ENCODE measurements around the gene SCUBE3. TPM values are rescaled to one million over a fixed set of nuclear protein-coding genes. Genes with fewer than 3 reads are reported as not detected.

SCUBE3 gene
- total RNA-seq, 1 experiment from 2014 or later, result 0.17 TPM

DNA sequence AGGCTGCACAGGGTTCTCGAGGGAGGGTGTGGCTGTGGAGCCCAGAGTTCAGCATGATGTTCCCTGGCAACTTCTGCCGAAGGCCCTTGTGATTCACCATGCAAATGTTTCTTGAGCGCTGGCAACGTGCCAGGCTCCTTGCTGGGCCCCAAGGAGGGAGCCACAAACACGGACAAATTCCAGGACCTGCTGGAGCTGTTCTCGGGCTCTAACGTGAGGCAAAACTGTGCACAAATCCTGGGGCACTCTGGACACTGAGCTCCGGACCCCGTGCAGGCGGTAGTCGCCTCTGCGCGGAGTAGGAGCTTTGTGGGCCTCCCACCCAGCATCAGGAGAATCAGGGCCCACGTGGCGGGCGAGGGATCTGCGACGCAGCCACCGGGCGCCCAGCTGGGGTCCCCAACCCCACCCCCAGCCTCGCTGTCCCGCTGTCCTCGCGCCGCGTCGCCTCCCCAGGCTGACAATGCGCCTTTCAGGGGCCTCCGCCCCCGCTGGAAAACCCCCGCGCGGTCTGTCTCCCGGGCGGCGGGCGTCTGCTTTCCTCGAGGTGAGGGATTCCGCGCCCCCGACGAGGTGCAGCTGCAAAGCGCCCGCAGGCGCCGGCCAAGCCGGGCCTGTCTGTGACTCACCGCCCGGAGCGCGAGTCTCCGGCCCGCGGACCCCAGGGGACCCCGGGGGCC lies 31.7 kb upstream of the SCUBE3 start:
- no TSS peak for BruUV-seq (replicated peaks)
- no peaks in the 10 kb centered on the region for H3K9me2 ChIP-seq (ENCODE audit: insufficient read depth)
- no peak overlapping the region for H2AFZ ChIP-seq
- peak; percentile 58 to 65 for DNase-seq
- POLR2A ChIA-PET (ENCODE audit: unreplicated experiment), result interaction anchor here (0.6 kb wide), 1 partner anchor 478 kb away, joined by 10 read pairs; no protein-coding TSS in a partner anchor
- TF ChIP-seq EZH2 (IDR thresholded peaks at IDR 0.05; ENCODE audit: low read depth), result no peak
- TF ChIP-seq, protein P1, sequence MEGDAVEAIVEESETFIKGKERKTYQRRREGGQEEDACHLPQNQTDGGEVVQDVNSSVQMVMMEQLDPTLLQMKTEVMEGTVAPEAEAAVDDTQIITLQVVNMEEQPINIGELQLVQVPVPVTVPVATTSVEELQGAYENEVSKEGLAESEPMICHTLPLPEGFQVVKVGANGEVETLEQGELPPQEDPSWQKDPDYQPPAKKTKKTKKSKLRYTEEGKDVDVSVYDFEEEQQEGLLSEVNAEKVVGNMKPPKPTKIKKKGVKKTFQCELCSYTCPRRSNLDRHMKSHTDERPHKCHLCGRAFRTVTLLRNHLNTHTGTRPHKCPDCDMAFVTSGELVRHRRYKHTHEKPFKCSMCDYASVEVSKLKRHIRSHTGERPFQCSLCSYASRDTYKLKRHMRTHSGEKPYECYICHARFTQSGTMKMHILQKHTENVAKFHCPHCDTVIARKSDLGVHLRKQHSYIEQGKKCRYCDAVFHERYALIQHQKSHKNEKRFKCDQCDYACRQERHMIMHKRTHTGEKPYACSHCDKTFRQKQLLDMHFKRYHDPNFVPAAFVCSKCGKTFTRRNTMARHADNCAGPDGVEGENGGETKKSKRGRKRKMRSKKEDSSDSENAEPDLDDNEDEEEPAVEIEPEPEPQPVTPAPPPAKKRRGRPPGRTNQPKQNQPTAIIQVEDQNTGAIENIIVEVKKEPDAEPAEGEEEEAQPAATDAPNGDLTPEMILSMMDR (conservative IDR thresholded peaks at IDR 0.05), result no peak
- no peaks in the 10 kb centered on the region for H4K20me1 ChIP-seq (ENCODE audit: insufficient read depth)
- H3K4me1 ChIP-seq (replicated peaks; ENCODE audit: insufficient read depth), result peaks cover 68% of the 10 kb centered on the region
- H3K79me2 ChIP-seq (ENCODE audit: low read depth), result no peaks in the 10 kb centered on the region
- peak overlapping the region; percentile 81 for H3K4me2 ChIP-seq
- peak overlapping the region; percentile 82 for H3K27ac ChIP-seq
- no peaks in the 10 kb centered on the region for H3K27me3 ChIP-seq (ENCODE audit: insufficient read depth, low read depth)
- intact Hi-C loops (cut with micrococcal nuclease; ENCODE audit: unreplicated experiment), result no loop called here
- CTCF ChIA-PET, result no interaction called here
- H3F3A ChIP-seq (ENCODE audit: insufficient read depth, low read depth), result peaks cover 51% of the 10 kb centered on the region
- H3K4me3 ChIP-seq, result peak overlapping the region; percentile 42; the same call in 1 of the 2 replicates
- H3K9me3 ChIP-seq (ENCODE audit: insufficient read depth, low read depth), result no peaks in the 10 kb centered on the region
- H3K36me3 ChIP-seq (ENCODE audit: low read depth), result no peaks in the 10 kb centered on the region

DNA sequence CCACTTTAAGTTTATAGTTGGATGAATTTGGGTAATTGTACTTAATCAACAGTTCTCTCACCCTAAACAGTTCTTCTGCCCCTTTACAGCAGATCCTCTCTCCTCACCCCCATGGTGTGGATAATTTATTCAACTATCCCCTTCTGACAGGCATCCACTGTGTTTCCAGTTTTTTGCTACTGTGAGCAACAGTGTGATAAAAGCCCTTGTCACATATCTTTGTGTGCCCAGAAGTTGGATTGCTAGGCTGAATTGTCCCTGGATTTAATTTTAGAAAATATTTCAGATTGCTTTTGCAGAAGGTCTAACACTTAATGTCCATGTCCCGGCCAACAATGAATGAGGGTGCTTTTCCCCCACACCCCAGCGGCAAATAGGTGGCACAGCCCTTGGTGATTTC lies 30.5 kb upstream of the SCUBE3 start:
- no peaks in the 10 kb centered on the region for H3K27me3 ChIP-seq (ENCODE audit: insufficient read depth, low read depth)
- no peak overlapping the region for H2AFZ ChIP-seq
- no peak for TF ChIP-seq EZH2 (IDR thresholded peaks at IDR 0.05; ENCODE audit: low read depth)
- TF ChIP-seq, protein P1 (conservative IDR thresholded peaks at IDR 0.05), result no peak
- no peaks in the 10 kb centered on the region for H3K9me2 ChIP-seq (ENCODE audit: insufficient read depth)
- peaks cover 51% of the 10 kb centered on the region for H3F3A ChIP-seq (ENCODE audit: insufficient read depth, low read depth)
- intact Hi-C loops (cut with micrococcal nuclease; ENCODE audit: unreplicated experiment), result no loop called here
- H3K4me2 ChIP-seq, result no peak overlapping the region
- ChIA-PET POLR2A (ENCODE audit: unreplicated experiment) (no interaction called here), CTCF (no interaction called here)
- H4K20me1 ChIP-seq (ENCODE audit: insufficient read depth), result no peaks in the 10 kb centered on the region
- no peak overlapping the region for H3K4me3 ChIP-seq
- no peaks in the 10 kb centered on the region for H3K36me3 ChIP-seq (ENCODE audit: low read depth)
- no peak for DNase-seq
- 0 out of 2 replicates have a peak overlapping the region, but pooled peaks have one; percentile 13 for H3K27ac ChIP-seq
- no TSS peak for BruUV-seq (replicated peaks)
- H3K79me2 ChIP-seq (ENCODE audit: low read depth), result no peaks in the 10 kb centered on the region
- H3K9me3 ChIP-seq (ENCODE audit: insufficient read depth, low read depth), result no peaks in the 10 kb centered on the region
- H3K4me1 ChIP-seq (replicated peaks; ENCODE audit: insufficient read depth), result peaks cover 73% of the 10 kb centered on the region

DNA sequence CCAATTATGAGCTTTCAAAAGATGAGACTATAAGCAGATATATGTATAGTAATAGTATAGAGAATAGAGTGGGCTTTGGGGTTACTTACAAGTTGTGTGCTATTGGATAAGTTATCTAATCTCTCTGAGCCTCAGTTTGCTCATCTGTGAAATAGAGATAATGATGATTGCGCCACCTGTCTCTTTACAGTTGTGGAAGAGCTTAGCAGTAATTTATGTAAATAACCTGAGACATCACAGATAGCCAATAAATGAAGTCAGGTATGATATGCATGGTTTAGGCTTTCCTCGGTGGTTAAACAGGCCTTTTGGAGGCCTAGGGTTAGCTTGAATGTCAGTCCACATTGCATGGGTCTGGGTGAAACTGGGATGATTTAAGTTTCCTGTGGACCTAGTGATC lies 29.8 kb upstream of the SCUBE3 start:
- no peak for TF ChIP-seq EZH2 (IDR thresholded peaks at IDR 0.05; ENCODE audit: low read depth)
- Histone ChIP-seq H3K9me3 (ENCODE audit: insufficient read depth, low read depth) (no peaks in the 10 kb centered on the region), H3K9me2 (ENCODE audit: insufficient read depth) (no peaks in the 10 kb centered on the region), H3K27me3 (ENCODE audit: insufficient read depth, low read depth) (no peaks in the 10 kb centered on the region), H3K4me2 (no peak overlapping the region), H3K36me3 (ENCODE audit: low read depth) (no peaks in the 10 kb centered on the region), H3K79me2 (ENCODE audit: low read depth) (no peaks in the 10 kb centered on the region), H2AFZ (no peak overlapping the region), H3K4me3 (no peak overlapping the region), H3K27ac (no peak overlapping the region), H3F3A (ENCODE audit: insufficient read depth, low read depth) (peaks cover 51% of the 10 kb centered on the region), H4K20me1 (ENCODE audit: insufficient read depth) (no peaks in the 10 kb centered on the region), H3K4me1 (replicated peaks; ENCODE audit: insufficient read depth) (peaks cover 73% of the 10 kb centered on the region)
- CTCF ChIA-PET, result no interaction called here
- POLR2A ChIA-PET (ENCODE audit: unreplicated experiment), result no interaction called here
- no TSS peak for BruUV-seq (replicated peaks)
- intact Hi-C loops (cut with micrococcal nuclease; ENCODE audit: unreplicated experiment), result no loop called here
- no peak for DNase-seq
